ENCODE measurements around the gene ARSG.

Gene ARSG

GRCh38 chr17:68424861-68425260 lies 133.6 kb downstream of the ARSG start:
- TF ChIP-seq, protein P1, sequence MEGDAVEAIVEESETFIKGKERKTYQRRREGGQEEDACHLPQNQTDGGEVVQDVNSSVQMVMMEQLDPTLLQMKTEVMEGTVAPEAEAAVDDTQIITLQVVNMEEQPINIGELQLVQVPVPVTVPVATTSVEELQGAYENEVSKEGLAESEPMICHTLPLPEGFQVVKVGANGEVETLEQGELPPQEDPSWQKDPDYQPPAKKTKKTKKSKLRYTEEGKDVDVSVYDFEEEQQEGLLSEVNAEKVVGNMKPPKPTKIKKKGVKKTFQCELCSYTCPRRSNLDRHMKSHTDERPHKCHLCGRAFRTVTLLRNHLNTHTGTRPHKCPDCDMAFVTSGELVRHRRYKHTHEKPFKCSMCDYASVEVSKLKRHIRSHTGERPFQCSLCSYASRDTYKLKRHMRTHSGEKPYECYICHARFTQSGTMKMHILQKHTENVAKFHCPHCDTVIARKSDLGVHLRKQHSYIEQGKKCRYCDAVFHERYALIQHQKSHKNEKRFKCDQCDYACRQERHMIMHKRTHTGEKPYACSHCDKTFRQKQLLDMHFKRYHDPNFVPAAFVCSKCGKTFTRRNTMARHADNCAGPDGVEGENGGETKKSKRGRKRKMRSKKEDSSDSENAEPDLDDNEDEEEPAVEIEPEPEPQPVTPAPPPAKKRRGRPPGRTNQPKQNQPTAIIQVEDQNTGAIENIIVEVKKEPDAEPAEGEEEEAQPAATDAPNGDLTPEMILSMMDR (IDR thresholded peaks at IDR 0.05; ENCODE audit: insufficient read depth, low read length, missing control alignments): no peak
- ChIA-PET CTCF (interaction anchor here (1.0 to 11.0 kb wide), 5 partner anchors 12 to 165 kb away, joined by 3 to 64 read pairs (median 6); no protein-coding TSS in a partner anchor), POLR2A (interaction anchor here (1.2 kb wide), 1 partner anchor 42 kb away, joined by 4 read pairs; no protein-coding TSS in a partner anchor)
- DNase-seq (ENCODE audit: low read depth, low spot score): no peak
- H3K4me3 ChIP-seq (ENCODE audit: low read depth, low read length): no peak overlapping the region

- no peak for DNase-seq (ENCODE audit: low read depth, low spot score)
- TF ChIP-seq, protein P1 (IDR thresholded peaks at IDR 0.05; ENCODE audit: insufficient read depth, low read length, missing control alignments): no peak
- ChIA-PET CTCF (interaction anchor here (11.0 kb wide), 1 partner anchor 11 kb away, joined by 64 read pairs; no protein-coding TSS in a partner anchor), POLR2A (no interaction called here)
- no peak overlapping the region for H3K4me3 ChIP-seq (ENCODE audit: low read depth, low read length)
Observed at GRCh38 chr17:68425979-68426378, 134.7 kb downstream of the ARSG start.

DNA sequence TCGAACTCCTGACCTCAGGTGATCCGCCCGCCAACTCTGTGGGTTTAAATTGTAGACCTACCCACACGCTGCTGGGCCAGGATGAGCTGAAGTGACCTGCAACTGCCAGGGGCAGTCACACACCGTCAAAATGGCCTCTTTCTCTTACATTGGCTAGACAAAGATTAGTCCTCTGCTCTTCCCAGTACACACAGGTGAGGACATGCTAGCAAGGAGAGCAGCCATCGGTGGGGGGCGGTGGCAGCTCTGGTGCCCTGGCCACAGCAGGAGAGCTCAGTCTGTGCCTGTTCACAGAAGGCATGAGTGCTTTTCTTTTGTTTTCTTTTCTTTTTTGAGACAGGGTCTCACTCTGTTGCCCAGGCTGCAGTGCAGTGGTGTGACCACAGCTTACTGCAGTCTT lies 136.3 kb downstream of the ARSG start:
- H3K4me3 ChIP-seq (ENCODE audit: low read depth, low read length): no peak overlapping the region
- DNase-seq (ENCODE audit: low read depth, low spot score): no peak
- ChIA-PET POLR2A (interaction anchor here (0.6 kb wide), 1 partner anchor 31 kb away, joined by 4 read pairs; no protein-coding TSS in a partner anchor), CTCF (interaction anchor here (0.9 to 11.0 kb wide), 5 partner anchors 9 to 165 kb away, joined by 3 to 64 read pairs (median 5); no protein-coding TSS in a partner anchor)
- TF ChIP-seq, protein P1 (IDR thresholded peaks at IDR 0.05; ENCODE audit: insufficient read depth, low read length, missing control alignments): no peak

DNA sequence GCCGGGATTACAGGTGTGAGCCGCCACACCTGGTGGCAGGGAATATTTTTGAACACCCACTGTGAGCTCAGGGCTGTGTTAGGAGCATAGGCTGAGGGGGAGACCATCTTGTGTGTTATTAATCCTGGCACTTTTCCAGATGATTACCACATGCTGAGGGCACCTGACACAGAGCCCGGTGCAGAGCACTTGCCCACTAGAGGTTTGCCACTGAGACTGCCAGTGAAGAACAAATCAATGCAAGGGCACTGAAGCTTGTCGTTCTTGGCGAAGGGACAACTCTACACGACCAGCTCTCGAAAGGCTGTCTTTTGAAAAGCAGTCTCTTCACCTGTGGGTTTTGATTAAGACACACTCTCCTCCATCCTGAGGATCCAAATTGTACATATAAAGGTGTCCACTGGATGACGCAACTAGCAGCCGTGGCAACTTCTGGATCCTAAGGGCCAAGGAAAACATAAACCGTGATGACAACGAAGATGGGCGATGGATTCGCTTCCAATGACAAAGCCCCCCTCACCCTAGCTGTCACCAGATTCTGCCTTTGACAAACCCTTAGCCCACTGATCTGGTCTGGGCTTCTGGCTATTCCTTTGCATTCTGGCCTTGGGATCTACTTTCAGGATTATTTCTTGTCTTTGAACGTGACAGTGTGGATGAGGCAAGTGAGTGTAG lies 137.3 kb downstream of the ARSG start:
- DNase-seq (ENCODE audit: low read depth, low spot score): no peak
- TF ChIP-seq, protein P1 (IDR thresholded peaks at IDR 0.05; ENCODE audit: insufficient read depth, low read length, missing control alignments): no peak
- H3K4me3 ChIP-seq (ENCODE audit: low read depth, low read length): no peak overlapping the region
- POLR2A ChIA-PET: no interaction called here
- CTCF ChIA-PET: interaction anchor here (0.9 to 11.0 kb wide), 4 partner anchors 8 to 30 kb away, joined by 3 to 64 read pairs (median 6); no protein-coding TSS in a partner anchor

GRCh38 chr17:68429881-68430280 lies 138.6 kb downstream of the ARSG start:
- CTCF ChIA-PET: interaction anchor here (4.7 to 16.5 kb wide), 3 partner anchors 12 to 169 kb away, joined by 25 to 213 read pairs (median 63); no protein-coding TSS in a partner anchor
- no peak for DNase-seq (ENCODE audit: low read depth, low spot score)
- POLR2A ChIA-PET: no interaction called here
- TF ChIP-seq, protein P1 (IDR thresholded peaks at IDR 0.05; ENCODE audit: insufficient read depth, low read length, missing control alignments): no peak
- no peak overlapping the region for H3K4me3 ChIP-seq (ENCODE audit: low read depth, low read length)

DNA sequence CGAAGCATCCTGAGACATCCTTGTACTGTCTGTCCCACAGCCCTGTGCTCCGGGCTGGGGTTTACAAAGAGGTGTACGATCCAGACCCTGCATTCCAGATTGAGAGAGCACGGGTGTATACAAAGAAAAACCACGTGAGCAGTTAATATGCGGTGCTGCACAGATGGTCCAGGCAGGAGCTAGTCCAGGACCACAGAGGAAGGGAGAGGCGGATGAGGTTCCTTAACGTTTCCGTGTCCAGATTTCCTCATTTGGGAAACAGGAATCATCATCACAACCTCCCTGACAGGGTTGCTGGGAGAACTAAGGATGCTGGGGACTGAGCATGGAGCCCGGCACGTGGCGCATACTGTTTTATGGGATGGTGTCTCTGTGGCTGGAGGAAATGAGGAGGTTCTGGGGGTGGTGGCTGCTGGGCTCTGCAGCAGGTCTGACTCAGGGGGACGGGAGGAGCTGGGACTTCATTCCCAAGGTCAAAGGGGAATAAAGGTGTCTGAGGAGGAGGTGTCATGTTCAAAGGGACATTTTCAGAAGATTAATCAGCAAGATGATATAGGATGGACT lies 139.8 kb downstream of the ARSG start:
- CTCF ChIA-PET: interaction anchor here (0.9 to 16.5 kb wide), 7 partner anchors 11 to 226 kb away, joined by 3 to 213 read pairs (median 25); partner anchors contain the start of gene WIPI1
- POLR2A ChIA-PET: no interaction called here
- no peak for DNase-seq (ENCODE audit: low read depth, low spot score)
- TF ChIP-seq, protein P1 (IDR thresholded peaks at IDR 0.05; ENCODE audit: insufficient read depth, low read length, missing control alignments): no peak
- H3K4me3 ChIP-seq (ENCODE audit: low read depth, low read length): no peak overlapping the region

Data from AG04449 (cell line).